Measurements from ENCODE around the gene PTPRN2. TPM values are rescaled to one million over a fixed set of nuclear protein-coding genes. Genes with fewer than 3 reads are reported as not detected.
"Not testable (repeated sequence)": the region's sequence is repeated elsewhere in the genome, so short reads cannot be mapped to it uniquely, and the experiment has no call there.

PTPRN2 gene
- total RNA-seq, 1 donor from 2014 or later, result 11.4 TPM

GRCh38 chr7:157938211-157938610, 649.4 kb downstream of the PTPRN2 start:
- peaks cover 3% of the 10 kb centered on the region for H3K9me3 Mint-ChIP-seq (ENCODE audit: low read depth)
- TF ChIP-seq, protein P1, sequence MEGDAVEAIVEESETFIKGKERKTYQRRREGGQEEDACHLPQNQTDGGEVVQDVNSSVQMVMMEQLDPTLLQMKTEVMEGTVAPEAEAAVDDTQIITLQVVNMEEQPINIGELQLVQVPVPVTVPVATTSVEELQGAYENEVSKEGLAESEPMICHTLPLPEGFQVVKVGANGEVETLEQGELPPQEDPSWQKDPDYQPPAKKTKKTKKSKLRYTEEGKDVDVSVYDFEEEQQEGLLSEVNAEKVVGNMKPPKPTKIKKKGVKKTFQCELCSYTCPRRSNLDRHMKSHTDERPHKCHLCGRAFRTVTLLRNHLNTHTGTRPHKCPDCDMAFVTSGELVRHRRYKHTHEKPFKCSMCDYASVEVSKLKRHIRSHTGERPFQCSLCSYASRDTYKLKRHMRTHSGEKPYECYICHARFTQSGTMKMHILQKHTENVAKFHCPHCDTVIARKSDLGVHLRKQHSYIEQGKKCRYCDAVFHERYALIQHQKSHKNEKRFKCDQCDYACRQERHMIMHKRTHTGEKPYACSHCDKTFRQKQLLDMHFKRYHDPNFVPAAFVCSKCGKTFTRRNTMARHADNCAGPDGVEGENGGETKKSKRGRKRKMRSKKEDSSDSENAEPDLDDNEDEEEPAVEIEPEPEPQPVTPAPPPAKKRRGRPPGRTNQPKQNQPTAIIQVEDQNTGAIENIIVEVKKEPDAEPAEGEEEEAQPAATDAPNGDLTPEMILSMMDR (IDR thresholded peaks at IDR 0.05; ENCODE audit: unreplicated experiment), result no peak
- H3K27me3 Mint-ChIP-seq, result peaks cover 4% of the 10 kb centered on the region
- no peak for DNase-seq (ENCODE audit: low spot score, unreplicated experiment)
- no peak overlapping the region for H3K27ac Mint-ChIP-seq
- peaks cover 1% of the 10 kb centered on the region for H3K36me3 Mint-ChIP-seq (ENCODE audit: insufficient read depth)
- H3K4me1 Mint-ChIP-seq (ENCODE audit: low read depth), result no peaks in the 10 kb centered on the region
- H3K4me3 Mint-ChIP-seq (ENCODE audit: low read depth), result no peak overlapping the region

GRCh38 chr7:157937406-157937805, 650.2 kb downstream of the PTPRN2 start:
- H3K4me1 Mint-ChIP-seq (ENCODE audit: low read depth), result no peaks in the 10 kb centered on the region
- peaks cover 4% of the 10 kb centered on the region for H3K27me3 Mint-ChIP-seq
- TF ChIP-seq, protein P1 (IDR thresholded peaks at IDR 0.05; ENCODE audit: unreplicated experiment), result no peak
- no peak for DNase-seq (ENCODE audit: low spot score, unreplicated experiment)
- H3K27ac Mint-ChIP-seq, result no peak overlapping the region
- peaks cover 8% of the 10 kb centered on the region for H3K9me3 Mint-ChIP-seq (ENCODE audit: low read depth)
- no peak overlapping the region for H3K4me3 Mint-ChIP-seq (ENCODE audit: low read depth)
- H3K36me3 Mint-ChIP-seq (ENCODE audit: insufficient read depth), result peaks cover 1% of the 10 kb centered on the region

- H3K4me3 Mint-ChIP-seq (ENCODE audit: low read depth), result no peak overlapping the region
- peaks cover 11% of the 10 kb centered on the region for H3K9me3 Mint-ChIP-seq (ENCODE audit: low read depth)
- no peaks in the 10 kb centered on the region for H3K4me1 Mint-ChIP-seq (ENCODE audit: low read depth)
These were observed 650.6 kb downstream of the PTPRN2 start for GRCh38 chr7:157936976-157937375.

GRCh38 chr7:157935721-157936120, 651.9 kb downstream of the PTPRN2 start:
- H3K4me1 Mint-ChIP-seq (ENCODE audit: low read depth); H3K27ac Mint-ChIP-seq; DNase-seq (ENCODE audit: low spot score, unreplicated experiment); H3K36me3 Mint-ChIP-seq (ENCODE audit: insufficient read depth); H3K27me3 Mint-ChIP-seq; H3K4me3 Mint-ChIP-seq (ENCODE audit: low read depth): not testable (repeated sequence)
- peaks cover 11% of the 10 kb centered on the region for H3K9me3 Mint-ChIP-seq (ENCODE audit: low read depth)

More at GRCh38 chr7:157936976-157937375, 650.6 kb downstream of the PTPRN2 start:
- no peak overlapping the region for H3K27ac Mint-ChIP-seq
- peaks cover 1% of the 10 kb centered on the region for H3K36me3 Mint-ChIP-seq (ENCODE audit: insufficient read depth)
- TF ChIP-seq, protein P1 (IDR thresholded peaks at IDR 0.05; ENCODE audit: unreplicated experiment), result no peak
- no peak for DNase-seq (ENCODE audit: low spot score, unreplicated experiment)
- H3K27me3 Mint-ChIP-seq, result peaks cover 4% of the 10 kb centered on the region

DNA sequence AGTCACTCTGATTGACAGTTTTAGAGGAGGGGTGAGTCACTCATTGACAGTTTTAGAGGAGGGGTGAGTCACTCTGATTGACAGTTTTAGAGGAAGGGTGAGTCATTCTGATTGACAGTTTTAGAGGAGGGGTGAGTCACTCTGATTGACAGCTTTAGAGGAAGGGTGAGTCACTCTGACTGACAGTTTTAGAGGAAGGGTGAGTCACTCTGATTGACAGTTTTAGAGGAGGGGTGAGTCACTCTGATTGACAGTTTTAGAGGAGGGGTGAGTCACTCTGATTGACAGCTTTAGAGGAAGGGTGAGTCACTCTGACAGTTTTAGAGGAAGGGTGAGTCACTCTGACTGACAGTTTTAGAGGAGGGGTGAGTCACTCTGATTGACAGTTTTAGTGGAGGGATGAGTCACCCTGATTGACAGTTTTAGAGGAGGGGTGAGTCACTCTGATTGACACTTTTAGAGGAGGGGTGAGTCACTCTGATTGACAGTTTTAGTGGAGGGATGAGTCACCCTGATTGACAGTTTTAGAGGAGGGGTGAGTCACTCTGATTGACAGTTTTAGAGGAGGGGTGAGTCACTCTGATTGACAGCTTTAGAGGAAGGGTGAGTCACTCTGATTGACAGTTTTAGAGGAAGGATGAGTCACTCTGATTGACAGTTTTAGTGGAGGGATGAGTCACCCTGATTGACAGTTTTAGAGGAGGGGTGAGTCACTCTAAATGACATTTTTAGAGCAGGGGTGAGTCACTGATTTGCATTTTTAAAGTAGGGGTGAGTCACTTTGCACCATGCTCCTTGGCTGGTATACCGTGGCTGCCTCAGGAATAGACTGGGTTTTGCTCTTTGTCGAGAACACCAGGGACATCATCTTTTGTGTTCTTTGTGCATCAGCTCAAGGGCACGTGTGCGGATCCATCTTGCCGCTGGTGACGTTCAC, 654.1 kb downstream of the PTPRN2 start:
- not testable (repeated sequence) for H3K36me3 Mint-ChIP-seq (ENCODE audit: insufficient read depth)

DNA sequence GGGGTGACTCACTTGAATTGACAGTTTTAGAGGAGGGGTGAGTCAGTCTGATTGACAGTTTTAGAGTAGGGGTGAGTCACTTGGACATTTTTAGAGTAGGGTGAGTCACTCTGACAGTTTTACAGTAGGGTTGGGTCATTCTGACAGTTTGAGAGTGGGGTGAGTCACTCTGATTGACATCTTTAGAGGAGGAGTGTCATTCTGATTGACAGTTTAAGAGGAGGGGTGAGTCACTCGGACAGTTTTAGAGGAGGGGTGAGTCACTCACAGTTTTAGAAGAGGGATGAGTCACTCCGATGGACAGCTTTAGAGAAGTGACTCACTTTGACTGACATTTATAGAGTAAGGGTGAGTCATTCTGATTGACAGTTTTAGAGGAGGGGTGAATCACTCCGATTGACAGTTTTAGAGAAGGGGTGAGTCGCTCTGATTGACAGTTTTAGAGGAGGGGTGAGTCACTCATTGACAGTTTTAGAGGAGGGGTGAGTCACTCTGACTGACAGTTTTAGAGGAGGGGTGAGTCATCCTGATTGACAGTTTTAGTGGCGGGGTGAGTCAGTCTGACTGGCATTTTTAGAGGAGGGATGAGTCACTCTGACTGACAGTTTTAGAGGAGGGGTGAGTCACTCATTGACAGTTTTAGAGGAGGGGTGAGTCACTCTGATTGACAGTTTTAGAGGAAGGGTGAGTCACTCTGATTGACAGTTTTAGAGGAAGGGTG, 655.0 kb downstream of the PTPRN2 start:
- Mint-ChIP-seq H3K4me1 (ENCODE audit: low read depth) (no peaks in the 10 kb centered on the region), H3K27ac (peak overlapping the region; percentile 63), H3K36me3 (ENCODE audit: insufficient read depth) (peaks cover 1% of the 10 kb centered on the region), H3K9me3 (ENCODE audit: low read depth) (peaks cover 11% of the 10 kb centered on the region), H3K4me3 (ENCODE audit: low read depth) (no peak overlapping the region), H3K27me3 (peaks cover 13% of the 10 kb centered on the region)
- TF ChIP-seq, protein P1 (IDR thresholded peaks at IDR 0.05; ENCODE audit: unreplicated experiment), result no peak
- no peak for DNase-seq (ENCODE audit: low spot score, unreplicated experiment)

More for the DNA sequence above, 654.1 kb downstream of the PTPRN2 start:
- H3K4me1 Mint-ChIP-seq (ENCODE audit: low read depth); H3K4me3 Mint-ChIP-seq (ENCODE audit: low read depth); DNase-seq (ENCODE audit: low spot score, unreplicated experiment); H3K27ac Mint-ChIP-seq: not testable (repeated sequence)
- peaks cover 11% of the 10 kb centered on the region for H3K9me3 Mint-ChIP-seq (ENCODE audit: low read depth)
- H3K27me3 Mint-ChIP-seq, result peaks cover 10% of the 10 kb centered on the region
